GM12865 (cell line): ENCODE measurements around the gene FCN2.

Experiments
- DNase-seq: peaks from one replicate; pipeline ENCODE4 v3.0.0; 2010; ENCODE audit warnings: low read depth
- H3K4me3 ChIP-seq: 2 replicates; pipeline ENCODE4 v1.5.1; 2011; ENCODE audit warnings: mild to moderate bottlenecking, low read depth, low read length, control low read depth
- TF ChIP-seq, protein P1 (sequence below): IDR thresholded peaks from 2 replicates; pipeline ENCODE4 v1.5.1; 2011; ENCODE audit warnings: low read length, control low read depth, low read depth, inconsistent platforms; ENCODE audit not compliant: insufficient read depth; ENCODE audit errors: missing control alignments

The FCN2 gene

DNA sequence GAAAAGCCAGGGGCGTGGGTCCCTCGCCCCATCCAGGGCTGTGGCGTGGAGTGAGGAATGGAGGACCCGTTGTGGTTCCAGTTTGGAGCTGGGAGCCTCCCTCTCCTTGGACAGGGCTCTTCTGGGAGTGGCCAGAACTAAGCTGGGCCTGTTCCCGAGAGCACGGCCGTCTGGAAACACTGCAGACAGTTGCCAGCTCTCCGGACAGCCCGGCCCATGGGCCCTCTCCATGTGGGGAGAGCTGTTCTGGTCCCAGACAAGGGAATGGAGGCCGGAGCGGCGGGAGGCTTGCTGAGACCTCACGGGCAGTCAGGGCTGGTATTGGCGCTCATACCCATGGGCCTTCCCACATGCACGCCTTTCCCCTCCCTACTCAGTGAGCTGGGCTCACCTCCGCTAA lies 45.2 kb upstream of the FCN2 start:
- no peak overlapping the region for H3K4me3 ChIP-seq
- no peak for DNase-seq
- TF ChIP-seq, protein P1, sequence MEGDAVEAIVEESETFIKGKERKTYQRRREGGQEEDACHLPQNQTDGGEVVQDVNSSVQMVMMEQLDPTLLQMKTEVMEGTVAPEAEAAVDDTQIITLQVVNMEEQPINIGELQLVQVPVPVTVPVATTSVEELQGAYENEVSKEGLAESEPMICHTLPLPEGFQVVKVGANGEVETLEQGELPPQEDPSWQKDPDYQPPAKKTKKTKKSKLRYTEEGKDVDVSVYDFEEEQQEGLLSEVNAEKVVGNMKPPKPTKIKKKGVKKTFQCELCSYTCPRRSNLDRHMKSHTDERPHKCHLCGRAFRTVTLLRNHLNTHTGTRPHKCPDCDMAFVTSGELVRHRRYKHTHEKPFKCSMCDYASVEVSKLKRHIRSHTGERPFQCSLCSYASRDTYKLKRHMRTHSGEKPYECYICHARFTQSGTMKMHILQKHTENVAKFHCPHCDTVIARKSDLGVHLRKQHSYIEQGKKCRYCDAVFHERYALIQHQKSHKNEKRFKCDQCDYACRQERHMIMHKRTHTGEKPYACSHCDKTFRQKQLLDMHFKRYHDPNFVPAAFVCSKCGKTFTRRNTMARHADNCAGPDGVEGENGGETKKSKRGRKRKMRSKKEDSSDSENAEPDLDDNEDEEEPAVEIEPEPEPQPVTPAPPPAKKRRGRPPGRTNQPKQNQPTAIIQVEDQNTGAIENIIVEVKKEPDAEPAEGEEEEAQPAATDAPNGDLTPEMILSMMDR, result no peak

DNA sequence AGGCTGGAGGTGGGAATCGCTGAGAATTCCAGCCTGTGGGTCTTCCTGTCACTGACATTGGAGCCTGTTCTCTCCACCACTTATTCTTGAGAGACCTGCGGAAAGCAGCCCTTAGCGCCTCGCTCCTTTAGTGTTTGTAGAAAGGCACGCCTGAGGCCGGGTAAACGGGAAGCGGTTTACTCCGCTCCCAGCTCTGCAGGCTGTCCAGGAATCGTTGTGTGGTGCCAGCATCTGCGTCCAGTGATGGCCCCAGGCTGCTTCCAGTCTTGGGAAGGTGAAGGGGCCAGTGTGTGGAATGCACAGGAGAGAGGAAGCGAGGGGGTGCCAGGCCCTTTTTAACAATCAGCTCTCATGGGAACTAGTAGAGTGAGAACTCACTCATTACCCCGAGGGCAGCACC lies 44.6 kb upstream of the FCN2 start:
- TF ChIP-seq, protein P1, result no peak
- no peak overlapping the region for H3K4me3 ChIP-seq
- no peak for DNase-seq

DNA sequence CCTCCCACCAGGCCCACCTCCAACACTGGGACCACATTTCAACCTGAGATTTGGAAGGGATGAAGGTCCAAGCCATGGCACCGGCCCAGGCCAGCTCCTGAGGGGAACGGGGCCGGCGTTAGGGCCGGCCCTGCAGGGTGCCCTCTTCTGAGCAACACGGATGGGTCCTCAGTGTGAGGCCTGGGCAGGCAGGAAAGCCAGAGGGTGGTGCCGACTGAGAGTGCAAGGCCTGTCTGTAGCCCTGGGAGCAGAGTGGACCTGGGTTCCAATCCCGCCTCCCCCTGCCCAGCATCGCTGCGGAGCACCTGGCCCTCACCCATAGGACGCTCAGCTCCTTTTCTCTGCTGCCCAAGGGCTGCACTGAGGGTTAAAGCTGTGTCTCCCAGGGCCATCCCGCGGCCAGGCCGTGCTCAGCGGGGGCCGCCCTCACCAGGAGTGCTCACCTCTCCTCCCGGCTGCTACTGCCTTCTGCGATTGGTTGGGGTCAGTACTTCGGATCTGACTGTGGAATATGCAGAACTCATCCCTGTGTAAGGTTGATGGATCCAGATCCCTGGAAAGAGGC lies 44.1 kb upstream of the FCN2 start:
- no peak for DNase-seq
- TF ChIP-seq, protein P1, result no peak
- no peak overlapping the region for H3K4me3 ChIP-seq

DNA sequence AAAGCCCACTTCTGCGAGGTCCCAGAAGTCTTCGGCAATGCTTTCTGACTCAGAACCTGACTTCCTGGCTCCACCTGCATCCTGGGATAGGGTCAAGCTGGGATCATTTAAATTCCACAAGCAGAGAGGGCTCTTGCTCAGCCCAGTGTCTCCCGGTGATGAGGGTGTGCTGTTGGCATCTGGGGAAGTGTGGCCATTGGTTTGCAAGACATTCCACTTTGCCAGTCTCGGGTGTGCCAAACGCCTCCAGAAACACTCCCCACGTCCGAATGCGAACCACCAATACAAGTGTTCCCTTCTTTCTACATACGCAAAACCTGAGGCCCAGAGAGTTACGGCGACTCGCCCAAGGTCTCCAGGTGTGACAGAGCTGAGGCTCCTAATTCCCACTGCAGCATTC lies 43.1 kb upstream of the FCN2 start:
- no peak for DNase-seq
- H3K4me3 ChIP-seq, result no peak overlapping the region
- TF ChIP-seq, protein P1, result no peak

DNA sequence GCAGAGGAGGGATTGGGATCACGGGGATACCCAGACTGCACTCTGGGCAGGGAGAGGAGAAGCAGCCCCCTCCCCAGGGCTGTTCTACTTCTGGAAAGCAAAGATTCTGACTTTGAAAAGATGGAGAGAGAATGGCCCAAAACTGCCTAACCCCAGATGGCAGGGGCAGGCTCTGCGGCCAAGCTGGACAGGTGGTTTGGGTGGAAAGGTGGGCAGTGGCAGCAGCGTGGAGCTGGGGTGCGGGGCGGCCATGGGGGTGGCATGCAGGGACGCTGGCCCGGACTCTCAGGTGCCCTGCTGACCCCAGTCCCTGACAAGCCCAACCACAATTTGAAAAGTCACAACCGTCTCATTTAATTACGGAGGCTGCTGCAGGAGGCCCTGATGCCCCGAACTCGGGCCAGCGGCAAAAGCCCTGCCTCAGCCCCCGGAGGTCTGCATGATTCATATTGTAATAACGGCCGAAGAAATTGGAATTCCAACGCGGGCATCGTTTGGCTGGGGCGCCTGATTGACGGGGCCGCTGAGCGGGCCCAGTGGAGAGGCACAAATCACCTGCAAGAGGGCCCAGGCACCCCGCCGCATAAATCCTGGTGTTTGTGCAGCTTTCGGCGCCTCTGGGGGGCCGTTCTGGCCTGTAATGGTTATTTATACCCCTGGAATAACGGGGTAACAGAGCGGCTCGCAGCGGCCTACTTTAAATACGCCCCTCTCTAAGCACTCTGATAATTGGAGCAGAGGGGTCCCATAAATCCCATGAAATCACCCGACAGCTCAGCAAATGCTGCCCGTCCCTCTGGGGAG lies 41.8 kb upstream of the FCN2 start:
- H3K4me3 ChIP-seq, result no peak overlapping the region
- no peak for DNase-seq
- TF ChIP-seq, protein P1, result no peak

DNA sequence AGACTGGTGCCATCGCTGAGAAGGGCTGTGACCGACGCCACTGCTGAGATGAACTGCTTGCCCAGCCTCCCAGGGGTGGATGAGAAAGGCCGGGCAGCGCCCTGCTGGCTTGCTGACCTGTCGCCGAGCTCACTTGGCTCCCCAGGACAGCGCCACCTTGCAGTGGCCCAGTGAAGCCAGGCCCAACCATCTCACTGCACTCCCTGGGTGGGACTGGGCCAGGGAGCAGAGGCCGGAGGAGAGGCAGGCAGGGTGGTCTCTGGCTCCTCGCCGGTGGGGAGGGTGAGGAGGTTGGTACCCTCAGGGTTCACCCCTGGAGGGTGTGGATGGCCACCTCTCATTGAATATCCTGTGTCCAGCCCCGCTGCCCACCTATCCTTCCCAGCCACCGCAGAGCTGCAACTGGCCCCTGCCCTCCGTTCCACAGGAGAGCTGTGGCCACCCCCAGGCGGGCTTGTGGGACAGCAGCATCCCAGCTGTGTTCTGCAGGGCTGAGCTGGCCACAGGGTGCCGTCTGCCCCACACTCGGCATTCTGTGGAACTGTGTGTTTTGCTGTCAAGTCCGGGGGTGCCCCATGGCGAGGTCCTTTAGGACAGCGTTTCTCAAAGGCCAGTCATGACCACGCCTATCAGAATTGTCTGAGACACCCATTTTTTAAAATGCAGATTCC lies 41.0 kb upstream of the FCN2 start:
- no peak for DNase-seq
- TF ChIP-seq, protein P1, result no peak
- H3K4me3 ChIP-seq, result no peak overlapping the region

DNA sequence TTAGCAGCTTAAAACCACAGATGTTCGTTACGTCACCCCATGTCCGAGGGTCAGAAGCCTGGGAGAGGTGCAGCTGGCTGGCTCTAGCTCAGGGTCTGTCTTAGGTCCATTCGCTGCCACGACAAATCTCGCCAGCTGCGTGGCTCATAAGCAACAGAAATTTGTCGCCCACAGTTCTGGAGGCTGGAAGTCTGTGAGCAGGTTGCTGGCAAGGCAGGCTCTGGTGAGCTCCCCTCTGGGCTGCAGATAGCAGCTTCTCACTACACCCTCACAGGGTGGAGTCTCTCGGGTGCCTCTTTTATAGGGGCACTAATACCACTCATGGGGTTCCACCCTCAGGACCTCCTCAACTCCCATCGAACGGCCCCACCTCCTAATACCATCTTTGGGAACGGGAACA lies 40.1 kb upstream of the FCN2 start:
- no peak overlapping the region for H3K4me3 ChIP-seq
- no peak for DNase-seq
- TF ChIP-seq, protein P1, result no peak
